Naive thymus-derived CD8-positive, alpha-beta T cell (primary cell): ENCODE data around the gene TMEM37. TPM values are rescaled to one million over a fixed set of nuclear protein-coding genes. Genes with fewer than 3 reads are reported as not detected.
A peak's percentile ranks its signal among the peaks of the same experiment; 100 is the strongest.

ENCODE experiments used
- ATAC-seq, 2 donors: fragments of 150-1000 bp; cut with Tn5 transposase in 1 of 2; sonication (Bioruptor Pico), chemical (Tn5 transposase) in 1 of 2; 1 replicate in 1 of 2; 2 replicates in 1 of 2; pipeline ENCODE4 v1.10.0; 2021; ENCODE audit warnings: mild to moderate bottlenecking in 2 of 2, moderate library complexity in 2 of 2
- POLR2A ChIA-PET: fragments of 350-600 bp; sonication (Branson Sonifier 250); formaldehyde crosslinking; loops from one replicate; lab custom pipeline; 2021; ENCODE audit warnings: antibody characterized with exemption; lab: Charles Lee
- DNase-seq, 10 donors: peaks; one replicate each; pipeline versions ENCODE4 v3.0.0 to v3.0.0-alpha.2; 2020 to 2022
- H3K27ac Mint-ChIP-seq, 10 donors: one replicate each; pipeline ENCODE4 v1.8.0; 2020 to 2022; ENCODE audit warnings: mild to moderate bottlenecking in 10 of 10, mixed read lengths in 10 of 10, moderate library complexity in 4 of 10, inconsistent platforms in 1 of 10
- H3K27me3 Mint-ChIP-seq, 5 donors: one replicate each; pipeline ENCODE4 v1.8.0; 2021 to 2022; ENCODE audit warnings: mixed read lengths in 5 of 5
- H3K36me3 Mint-ChIP-seq, 3 donors: one replicate each; pipeline ENCODE4 v1.8.0; 2020 to 2022; ENCODE audit warnings: mixed read lengths in 3 of 3, mild to moderate bottlenecking in 2 of 3, inconsistent platforms in 1 of 3
- H3K4me1 Mint-ChIP-seq, 4 donors: one replicate each; pipeline ENCODE4 v1.8.0; 2021 to 2022; ENCODE audit warnings: mixed read lengths in 4 of 4
- H3K4me3 Mint-ChIP-seq, 10 donors: one replicate each; pipeline ENCODE4 v1.8.0; 2020 to 2022; ENCODE audit warnings: mild to moderate bottlenecking in 10 of 10, mixed read lengths in 10 of 10, moderate library complexity in 6 of 10, inconsistent platforms in 1 of 10
- H3K9me3 Mint-ChIP-seq, 9 donors: one replicate each; pipeline ENCODE4 v1.8.0; 2020 to 2022; ENCODE audit warnings: mixed read lengths in 9 of 9, mild to moderate bottlenecking in 3 of 9, inconsistent platforms in 1 of 9, moderate library complexity in 1 of 9
- polyA plus RNA-seq, 3 donors: library from polyadenylated mRNA; unstranded; fragments of 300-500 nt; fragmentation: Illumina TruSeq; gene quantifications; one replicate each; pipeline ENCODE4 v1.2.3, GENCODE V29; 2021
- total RNA-seq, 8 experiments: library from RNA in 2 of 8; stranded (reverse) in 2 of 8; gene quantifications; one replicate each; pipeline ENCODE4 v1.2.3 and lab custom pipeline; 2021 to 2026

TMEM37 gene
- under 1 TPM in 1 of 2 experiments, not detected in 1; 0.36 TPM for total RNA-seq
- not detected for polyA plus RNA-seq
- total RNA-seq (lab: John Stamatoyannopoulos, UW): 0 to 0.17 (median 0) reads per million in 6 experiments

GRCh38 chr2:119431155-119431975 lies at the start of gene TMEM37:
TSS of gene TMEM37 (plus strand) at chr2:119431854. CDS start at chr2:119431904, 50 bp downstream.
- peaks cover 0 to 14% (median 9%) of the 10 kb centered on the region in 4 donors for H3K4me1 Mint-ChIP-seq
- ATAC-seq (peak; percentile 43 to 58), DNase-seq (peak in 1 of 10 donors; percentile 4)
- no peaks in the 10 kb centered on the region for H3K36me3 Mint-ChIP-seq
- POLR2A ChIA-PET: no interaction called here
- H3K27me3 Mint-ChIP-seq: peaks cover 32 to 77% (median 67%) of the 10 kb centered on the region in 5 donors
- peak within 1 kb of the TSS; percentile 49 to 81 (median 68) for H3K4me3 Mint-ChIP-seq
- no peak within 1 kb of the TSS for H3K27ac Mint-ChIP-seq
- peaks cover 0 to 2% (median 0%) of the 10 kb centered on the region in 9 donors for H3K9me3 Mint-ChIP-seq

- Mint-ChIP-seq H3K4me3 (no peak overlapping the region), H3K9me3 (no peaks in the 10 kb centered on the region), H3K36me3 (no peaks in the 10 kb centered on the region), H3K4me1 (peaks cover 0 to 6% (median 1%) of the 10 kb centered on the region in 4 donors), H3K27me3 (peaks cover 2 to 15% (median 7%) of the 10 kb centered on the region in 5 donors), H3K27ac (no peak overlapping the region)
- DNase-seq (no peak), ATAC-seq (no peak)
- POLR2A ChIA-PET: interaction anchor here (1.7 kb wide), 1 partner anchor 17 kb away, joined by 3 read pairs; the partner anchor contains the start of genes C2orf76 and DBI
These were observed 48.1 kb upstream of the TMEM37 start for GRCh38 chr2:119383410-119384140.

GRCh38 chr2:119384971-119385370 lies 46.7 kb upstream of the TMEM37 start:
- Mint-ChIP-seq H3K4me3 (no peak overlapping the region), H3K36me3 (no peaks in the 10 kb centered on the region), H3K9me3 (no peaks in the 10 kb centered on the region), H3K4me1 (peaks cover 0 to 6% (median 1%) of the 10 kb centered on the region in 4 donors), H3K27me3 (peaks cover 2 to 15% (median 7%) of the 10 kb centered on the region in 5 donors), H3K27ac (peak overlapping the region in 1 of 10 donors; percentile 43)
- POLR2A ChIA-PET: no interaction called here
- DNase-seq (no peak), ATAC-seq (no peak)

GRCh38 chr2:119385466-119385865 lies 46.2 kb upstream of the TMEM37 start:
- Mint-ChIP-seq H3K36me3 (no peaks in the 10 kb centered on the region), H3K4me3 (no peak overlapping the region), H3K4me1 (peaks cover 0 to 6% (median 1%) of the 10 kb centered on the region in 4 donors), H3K27ac (no peak overlapping the region), H3K9me3 (no peaks in the 10 kb centered on the region), H3K27me3 (peaks cover 2 to 15% (median 7%) of the 10 kb centered on the region in 5 donors)
- POLR2A ChIA-PET: no interaction called here
- DNase-seq (no peak), ATAC-seq (no peak)

- H3K9me3 Mint-ChIP-seq: no peaks in the 10 kb centered on the region
- peaks cover 2 to 15% (median 5%) of the 10 kb centered on the region in 5 donors for H3K27me3 Mint-ChIP-seq
- POLR2A ChIA-PET: interaction anchor here (1.7 kb wide), 1 partner anchor 21 kb away, joined by 4 read pairs; the partner anchor contains the start of genes C2orf76 and DBI
- no peak overlapping the region for H3K4me3 Mint-ChIP-seq
- H3K27ac Mint-ChIP-seq: no peak overlapping the region
- H3K36me3 Mint-ChIP-seq: no peaks in the 10 kb centered on the region
- H3K4me1 Mint-ChIP-seq: peaks cover 0 to 6% (median 1%) of the 10 kb centered on the region in 4 donors
- ATAC-seq: no peak
- no peak for DNase-seq
These were observed 44.1 kb upstream of the TMEM37 start for GRCh38 chr2:119387381-119388129.

- Mint-ChIP-seq H3K9me3 (no peaks in the 10 kb centered on the region), H3K36me3 (no peaks in the 10 kb centered on the region), H3K27ac (no peak overlapping the region), H3K27me3 (peaks cover 0 to 8% (median 3%) of the 10 kb centered on the region in 5 donors), H3K4me3 (no peak overlapping the region), H3K4me1 (peaks cover 0 to 6% (median 1%) of the 10 kb centered on the region in 4 donors)
- POLR2A ChIA-PET: no interaction called here
- DNase-seq (no peak), ATAC-seq (no peak)
These were observed 41.9 kb upstream of the TMEM37 start for GRCh38 chr2:119389615-119390306.

- Mint-ChIP-seq H3K36me3 (no peaks in the 10 kb centered on the region), H3K4me1 (no peaks in the 10 kb centered on the region), H3K9me3 (no peaks in the 10 kb centered on the region), H3K27me3 (peaks cover 0 to 3% (median 2%) of the 10 kb centered on the region in 5 donors), H3K4me3 (no peak overlapping the region), H3K27ac (no peak overlapping the region)
- ATAC-seq (no peak), DNase-seq (no peak)
- POLR2A ChIA-PET: no interaction called here
These were observed 37.5 kb upstream of the TMEM37 start for GRCh38 chr2:119393971-119394748.

GRCh38 chr2:119397196-119397595 lies 34.5 kb upstream of the TMEM37 start:
- no peak for DNase-seq
- no peaks in the 10 kb centered on the region for H3K4me1 Mint-ChIP-seq
- ATAC-seq: no peak
- H3K36me3 Mint-ChIP-seq: no peaks in the 10 kb centered on the region
- POLR2A ChIA-PET: no interaction called here
- H3K27me3 Mint-ChIP-seq: peaks cover 0 to 6% (median 3%) of the 10 kb centered on the region in 5 donors
- no peak overlapping the region for H3K4me3 Mint-ChIP-seq
- no peaks in the 10 kb centered on the region for H3K9me3 Mint-ChIP-seq
- peak overlapping the region in 1 of 10 donors; percentile 54 for H3K27ac Mint-ChIP-seq

GRCh38 chr2:119402106-119402505 lies 29.5 kb upstream of the TMEM37 start:
- Mint-ChIP-seq H3K36me3 (no peaks in the 10 kb centered on the region), H3K27me3 (peaks cover 0 to 8% (median 3%) of the 10 kb centered on the region in 5 donors), H3K27ac (no peak overlapping the region), H3K4me1 (no peaks in the 10 kb centered on the region), H3K9me3 (no peaks in the 10 kb centered on the region), H3K4me3 (no peak overlapping the region)
- DNase-seq: no peak
- POLR2A ChIA-PET: no interaction called here
- ATAC-seq: no peak

- POLR2A ChIA-PET: no interaction called here
- H3K27ac Mint-ChIP-seq: peak overlapping the region in 1 of 10 donors; percentile 57
- peaks cover 0 to 8% (median 3%) of the 10 kb centered on the region in 5 donors for H3K27me3 Mint-ChIP-seq
- no peak overlapping the region for H3K4me3 Mint-ChIP-seq
- no peaks in the 10 kb centered on the region for H3K9me3 Mint-ChIP-seq
- no peaks in the 10 kb centered on the region for H3K36me3 Mint-ChIP-seq
- H3K4me1 Mint-ChIP-seq: no peaks in the 10 kb centered on the region
- DNase-seq (no peak), ATAC-seq (no peak)
These were observed 28.8 kb upstream of the TMEM37 start for GRCh38 chr2:119402645-119403560.
